ENCODE data around the gene CPAMD8. TPM values are rescaled to one million over a fixed set of nuclear protein-coding genes. Genes with fewer than 3 reads are reported as not detected.

Gene CPAMD8
- 3.7 TPM for polyA plus RNA-seq (2013, experiment 1 of 2)
- polyA plus RNA-seq (2013, experiment 2 of 2) = 3.3 TPM

- Histone ChIP-seq H3K14ac (ENCODE audit: low read length in 2 of 2) (peak within 1 kb of the TSS in 1 of 2 experiments; percentile 83), H3K79me1 (replicated peaks; ENCODE audit: low read length, poor library complexity, severe bottlenecking) (no peaks in the 10 kb centered on the region), H3K36me3 (ENCODE audit: control insufficient read depth in 1 of 2, insufficient read depth in 2 of 2, low read depth in 1 of 2, low read length in 2 of 2) (no peaks in the 10 kb centered on the region), H3K27me3 (ENCODE audit: control insufficient read depth in 1 of 2, insufficient read depth in 1 of 2, low read length in 2 of 2) (peaks cover 51 to 53% of the 10 kb centered on the region in 2 experiments), H3K4me2 (ENCODE audit: low read length, poor library complexity, severe bottlenecking) (peak within 1 kb of the TSS; percentile 40), H3K18ac (ENCODE audit: low read depth in 1 of 2, low read length in 2 of 2) (no peak within 1 kb of the TSS), H2BK15ac (ENCODE audit: low read depth, poor library complexity, severe bottlenecking) (no peak within 1 kb of the TSS), H2BK12ac (ENCODE audit: low read length in 2 of 2) (no peak within 1 kb of the TSS), H2BK120ac (ENCODE audit: low read depth, low read length) (no peak within 1 kb of the TSS), H4K8ac (ENCODE audit: low read length) (no peak within 1 kb of the TSS), H4K91ac (ENCODE audit: low read length) (no peak within 1 kb of the TSS), H2AFZ (ENCODE audit: low read depth, low read length) (no peak within 1 kb of the TSS), H3K27ac (ENCODE audit: low read length, poor library complexity, severe bottlenecking) (no peak within 1 kb of the TSS), H3K4me3 (ENCODE audit: insufficient read depth in 1 of 2, low read depth in 1 of 2, low read length in 2 of 2) (no peak within 1 kb of the TSS), H2BK5ac (ENCODE audit: low read depth, low read length, poor library complexity, severe bottlenecking) (no peak within 1 kb of the TSS), H3K9me3 (ENCODE audit: control insufficient read depth, low read length) (peaks cover 13% of the 10 kb centered on the region), H3K4ac (ENCODE audit: low read depth in 1 of 2, low read length in 2 of 2) (no peak within 1 kb of the TSS), H2AK5ac (ENCODE audit: low read length, severe bottlenecking) (no peak within 1 kb of the TSS), H3K4me1 (ENCODE audit: control insufficient read depth, insufficient read depth, low read depth, low read length) (peaks cover 9% of the 10 kb centered on the region), H3K23ac (ENCODE audit: low read length in 2 of 2) (peak within 1 kb of the TSS in 1 of 2 experiments; percentile 84), H3K9ac (ENCODE audit: low read length) (no peak within 1 kb of the TSS)
- 5% methylated on average over 38 of the region's 67 CpGs for WGBS
- no peak for DNase-seq
Observed at GRCh38 chr19:17026706-17027534, at the start of gene CPAMD8. TSS of gene CPAMD8 (minus strand) at chr19:17026810. CDS start at chr19:17026642, 168 bp downstream.

DNA sequence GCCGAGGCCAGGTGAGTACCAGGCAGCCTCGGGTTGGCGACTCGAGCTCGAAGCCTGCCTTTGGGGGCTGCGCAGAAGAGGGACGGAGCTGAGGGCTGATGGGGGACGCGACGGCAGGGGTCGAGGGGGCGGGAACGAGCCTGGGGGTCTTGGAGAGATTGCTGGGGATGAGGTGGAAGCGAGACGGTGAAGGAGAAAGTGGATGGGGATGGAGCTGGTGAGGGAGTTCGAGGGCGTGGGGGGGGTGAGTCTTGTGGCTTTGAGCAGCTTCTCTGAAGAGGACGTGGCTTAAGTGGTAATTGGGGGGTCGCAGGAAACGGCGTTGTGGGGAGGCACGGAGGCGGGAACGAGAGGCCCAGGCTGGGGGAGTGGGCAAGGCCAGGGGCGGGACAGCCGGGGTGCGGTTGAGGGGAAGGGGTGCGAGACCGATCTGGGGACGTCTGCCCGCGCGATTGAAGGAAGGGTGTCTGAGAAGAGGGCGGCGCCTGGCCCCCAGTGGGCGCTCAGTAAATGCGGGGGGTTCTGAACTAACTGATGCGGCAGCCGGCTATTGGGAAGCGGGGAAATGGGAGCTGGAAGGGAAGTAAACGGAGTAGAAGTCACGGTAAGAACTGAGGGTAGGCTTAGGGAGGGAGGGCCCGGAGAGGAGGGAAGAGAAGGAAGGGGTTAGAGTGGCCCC is 49.4 kb upstream of the CPAMD8 start:
- WGBS = under 1% methylated on average over 42 of the region's 43 CpGs
- H3K27ac ChIP-seq (ENCODE audit: low read length, poor library complexity, severe bottlenecking) = peak overlapping the region; percentile 19

DNA sequence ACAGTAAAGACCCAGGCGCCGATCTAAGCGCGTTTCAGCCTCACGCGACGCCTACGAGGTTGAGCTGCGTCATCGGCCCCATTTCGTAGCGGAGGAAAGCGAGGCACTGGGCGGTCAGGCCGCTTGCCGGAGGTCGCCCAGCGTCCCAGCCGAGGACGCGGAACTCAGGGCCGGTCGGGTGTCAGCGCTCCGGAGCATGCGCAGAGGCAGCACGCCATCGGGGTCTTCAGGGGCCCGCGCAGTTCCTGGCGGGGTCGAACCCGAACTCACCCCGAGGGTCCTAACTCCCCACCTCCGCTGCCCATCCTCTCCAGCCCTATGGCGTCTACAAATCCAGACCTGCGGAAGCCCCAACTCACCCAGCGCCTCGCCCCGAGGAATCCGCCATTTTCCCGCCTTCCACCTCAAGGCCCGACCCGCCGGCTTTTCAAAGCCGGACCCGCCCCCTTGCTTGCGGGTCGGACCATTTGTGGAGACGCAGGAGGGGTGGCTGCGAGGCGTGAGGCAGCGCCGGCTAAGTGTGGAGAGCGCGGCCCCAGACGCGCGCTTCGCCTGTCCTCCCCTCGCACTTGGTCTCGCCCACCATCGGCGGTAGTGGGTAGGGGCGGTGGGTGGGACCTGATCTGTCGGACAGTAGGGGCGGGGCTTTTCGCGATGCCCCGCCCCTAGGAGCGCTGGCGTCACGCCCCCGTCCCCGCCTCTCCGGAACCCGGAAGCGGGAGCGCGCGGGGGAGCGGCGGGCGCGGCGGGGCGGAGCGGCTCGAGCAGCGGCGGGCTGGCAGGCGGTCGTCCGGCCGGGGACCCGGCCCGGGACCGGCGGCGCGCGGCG is 48.6 kb upstream of the CPAMD8 start, which contains the start of the genes HAUS8 and MYO9B:
Gene HAUS8 (minus strand): TSS at position 418 of the 829 bp plus-strand sequence. CDS start 30 bp downstream, at position 388.
Gene MYO9B (plus strand): TSS at position 743 of the 829 bp plus-strand sequence. CDS start 25,941 bp downstream, outside the sequence.
- H4K91ac ChIP-seq (ENCODE audit: low read length) = peak within 1 kb of the TSS; percentile 85
- WGBS = under 1% methylated on average over 92 of the region's 103 CpGs

More for the DNA sequence above, 49.4 kb upstream of the CPAMD8 start:
- Histone ChIP-seq H2BK5ac (ENCODE audit: low read depth, low read length, poor library complexity, severe bottlenecking) (no peak overlapping the region), H4K8ac (ENCODE audit: low read length) (peak overlapping the region; percentile 96), H3K14ac (ENCODE audit: low read length in 2 of 2) (peak overlapping the region in 1 of 2 experiments; percentile 99), H3K27me3 (ENCODE audit: control insufficient read depth in 1 of 2, insufficient read depth in 1 of 2, low read length in 2 of 2) (no peaks in the 10 kb centered on the region), H3K4me2 (ENCODE audit: low read length, poor library complexity, severe bottlenecking) (peak overlapping the region; percentile 77), H3K9ac (ENCODE audit: low read length) (peak overlapping the region; percentile 96), H3K4me1 (ENCODE audit: control insufficient read depth, insufficient read depth, low read depth, low read length) (peaks cover 28% of the 10 kb centered on the region), H3K79me1 (replicated peaks; ENCODE audit: low read length, poor library complexity, severe bottlenecking) (peaks cover 18% of the 10 kb centered on the region), H2BK120ac (ENCODE audit: low read depth, low read length) (peak overlapping the region; percentile 55), H2BK12ac (ENCODE audit: low read length in 2 of 2) (peak overlapping the region; percentile 30 to 68), H3K23ac (ENCODE audit: low read length in 2 of 2) (peak overlapping the region in 1 of 2 experiments; percentile 96), H3K36me3 (ENCODE audit: control insufficient read depth in 1 of 2, insufficient read depth in 2 of 2, low read depth in 1 of 2, low read length in 2 of 2) (peaks cover 4 to 12% of the 10 kb centered on the region in 2 experiments), H2AK5ac (ENCODE audit: low read length, severe bottlenecking) (no peak overlapping the region), H4K91ac (ENCODE audit: low read length) (peak overlapping the region; percentile 85), H3K4me3 (ENCODE audit: insufficient read depth in 1 of 2, low read depth in 1 of 2, low read length in 2 of 2) (peak overlapping the region; percentile 94 to 99), H2BK15ac (ENCODE audit: low read depth, poor library complexity, severe bottlenecking) (peak overlapping the region; percentile 99), H3K18ac (ENCODE audit: low read depth in 1 of 2, low read length in 2 of 2) (peak overlapping the region; percentile 93 to 99), H3K4ac (ENCODE audit: low read depth in 1 of 2, low read length in 2 of 2) (peak overlapping the region; percentile 49 to 99), H3K9me3 (ENCODE audit: control insufficient read depth, low read length) (no peaks in the 10 kb centered on the region), H2AFZ (ENCODE audit: low read depth, low read length) (no peak overlapping the region)
- DNase-seq = peak; percentile 51

More for the DNA sequence above, 48.6 kb upstream of the CPAMD8 start, which contains the start of the genes HAUS8 and MYO9B:
- no peaks in the 10 kb centered on the region for H3K9me3 ChIP-seq (ENCODE audit: control insufficient read depth, low read length)
- H3K14ac ChIP-seq (ENCODE audit: low read length in 2 of 2) = peak within 1 kb of the TSS in 1 of 2 experiments; percentile 99
- H3K4me2 ChIP-seq (ENCODE audit: low read length, poor library complexity, severe bottlenecking) = peak within 1 kb of the TSS; percentile 77
- peaks cover 28% of the 10 kb centered on the region for H3K4me1 ChIP-seq (ENCODE audit: control insufficient read depth, insufficient read depth, low read depth, low read length)
- peak within 1 kb of the TSS; percentile 93 to 99 for H3K18ac ChIP-seq (ENCODE audit: low read depth in 1 of 2, low read length in 2 of 2)
- H3K4me3 ChIP-seq (ENCODE audit: insufficient read depth in 1 of 2, low read depth in 1 of 2, low read length in 2 of 2) = peak within 1 kb of the TSS; percentile 98 to 99
- H3K36me3 ChIP-seq (ENCODE audit: control insufficient read depth in 1 of 2, insufficient read depth in 2 of 2, low read depth in 1 of 2, low read length in 2 of 2) = peaks cover 9 to 13% of the 10 kb centered on the region in 2 experiments
- peak within 1 kb of the TSS; percentile 99 for H2BK15ac ChIP-seq (ENCODE audit: low read depth, poor library complexity, severe bottlenecking)
- H2BK5ac ChIP-seq (ENCODE audit: low read depth, low read length, poor library complexity, severe bottlenecking) = no peak within 1 kb of the TSS
- peaks cover 22% of the 10 kb centered on the region for H3K79me1 ChIP-seq (replicated peaks; ENCODE audit: low read length, poor library complexity, severe bottlenecking)
- peak within 1 kb of the TSS in 1 of 2 experiments; percentile 96 for H3K23ac ChIP-seq (ENCODE audit: low read length in 2 of 2)
- peak within 1 kb of the TSS; percentile 97 for H3K9ac ChIP-seq (ENCODE audit: low read length)
- H2AFZ ChIP-seq (ENCODE audit: low read depth, low read length) = peak within 1 kb of the TSS; percentile 62
- H2BK120ac ChIP-seq (ENCODE audit: low read depth, low read length) = peak within 1 kb of the TSS; percentile 55
- peak; percentile 99 for DNase-seq
- H4K8ac ChIP-seq (ENCODE audit: low read length) = peak within 1 kb of the TSS; percentile 96
- peak within 1 kb of the TSS; percentile 49 to 99 for H3K4ac ChIP-seq (ENCODE audit: low read depth in 1 of 2, low read length in 2 of 2)
- peak within 1 kb of the TSS; percentile 30 to 68 for H2BK12ac ChIP-seq (ENCODE audit: low read length in 2 of 2)
- H3K27me3 ChIP-seq (ENCODE audit: control insufficient read depth in 1 of 2, insufficient read depth in 1 of 2, low read length in 2 of 2) = no peaks in the 10 kb centered on the region
- peak within 1 kb of the TSS; percentile 19 for H3K27ac ChIP-seq (ENCODE audit: low read length, poor library complexity, severe bottlenecking)
- no peak within 1 kb of the TSS for H2AK5ac ChIP-seq (ENCODE audit: low read length, severe bottlenecking)

All from mesenchymal stem cell (in vitro differentiated cells and primary cell).